H1 (cell line): ENCODE measurements around the gene PRKCZ. TPM values are rescaled to one million over a fixed set of nuclear protein-coding genes. Genes with fewer than 3 reads are reported as not detected.

ENCODE experiments used
- HDAC6 ChIP-seq: IDR thresholded peaks from one replicate; pipeline ENCODE4 v1.7.1; 2012; ENCODE audit warnings: low read depth, mild to moderate bottlenecking, inconsistent platforms, low read length, moderate library complexity
- MAFK ChIP-seq: IDR thresholded peaks from 2 replicates; pipeline ENCODE4 v1.6.1; 2012; ENCODE audit warnings: low read depth, mild to moderate bottlenecking, improper control_type of control experiment, low read length
- SP1 ChIP-seq: IDR thresholded peaks from 2 replicates; pipeline ENCODE4 v1.6.1; 2011; ENCODE audit warnings: low read depth, low read length
- TEAD4 ChIP-seq: IDR thresholded peaks from 2 replicates; pipeline ENCODE4 v1.6.1; 2012; ENCODE audit warnings: low read depth, low read length, inconsistent platforms, mixed read lengths
- polyA plus RNA-seq, 7 experiments: library from polyadenylated mRNA; depleted of rRNA in 3 of 7; stranded (reverse) in 5 of 7; unstranded in 2 of 7; fragments of >200 nt in 5 of 7; fragments of 200-250 nt in 2 of 7; gene quantifications; 1 replicate in 5 of 7; 2 replicates in 1 of 7; 4 replicates in 1 of 7; pipeline versions ENCODE4 v1.2.1 to v1.2.3, GENCODE V29; 2011 to 2013; ENCODE audit warnings: missing spikeins in 2 of 7, mixed read lengths in 2 of 7
- total RNA-seq: library from RNA; stranded (reverse); fragmentation: NEBNext Ultra II Directional; extraction: Animal tissue kit (Norgen Biotek cat#: 25700); gene quantifications from 2 replicates; pipeline ENCODE4 v1.2.1, GENCODE V29; 2021

The PRKCZ gene
- total and polyA plus RNA-seq, 2 of the 8 experiments (the other 6 are each of a cell fraction or from before 2014, with no cell fraction given) = 37.4 to 45.1 TPM

DNA sequence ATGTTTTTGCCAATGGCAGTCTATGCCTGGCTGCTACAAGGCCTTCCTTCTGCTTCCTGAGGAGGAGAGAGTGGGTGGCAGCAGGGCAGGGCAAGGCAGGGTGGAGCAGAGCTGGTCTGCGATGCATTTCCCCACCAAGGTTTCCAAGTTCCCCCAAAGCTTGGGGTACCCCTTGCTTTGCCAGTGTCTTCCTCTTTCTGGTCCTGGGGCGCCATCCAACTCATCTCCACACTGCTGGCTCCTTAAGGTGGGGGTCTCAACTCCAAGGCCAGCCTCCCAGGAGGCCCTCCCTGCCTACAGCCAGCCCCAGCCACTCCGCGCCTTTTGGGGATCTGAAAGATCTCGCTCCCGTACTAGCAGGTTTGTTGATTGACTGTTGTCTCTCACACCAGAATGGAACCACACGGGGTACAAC, 174.0 kb downstream of the PRKCZ start (continued):
- no peak for TF ChIP-seq TEAD4
- TF ChIP-seq HDAC6 = no peak
- TF ChIP-seq MAFK = no peak
- no peak for TF ChIP-seq SP1
